ENCODE measurements around the gene GSTM2. TPM values are rescaled to one million over a fixed set of nuclear protein-coding genes. Genes with fewer than 3 reads are reported as not detected.

The GSTM2 gene
- total and polyA plus RNA-seq, 2 of the 4 experiments (the other 2 are of a cell fraction): 10.2 to 85.5 TPM

DNA sequence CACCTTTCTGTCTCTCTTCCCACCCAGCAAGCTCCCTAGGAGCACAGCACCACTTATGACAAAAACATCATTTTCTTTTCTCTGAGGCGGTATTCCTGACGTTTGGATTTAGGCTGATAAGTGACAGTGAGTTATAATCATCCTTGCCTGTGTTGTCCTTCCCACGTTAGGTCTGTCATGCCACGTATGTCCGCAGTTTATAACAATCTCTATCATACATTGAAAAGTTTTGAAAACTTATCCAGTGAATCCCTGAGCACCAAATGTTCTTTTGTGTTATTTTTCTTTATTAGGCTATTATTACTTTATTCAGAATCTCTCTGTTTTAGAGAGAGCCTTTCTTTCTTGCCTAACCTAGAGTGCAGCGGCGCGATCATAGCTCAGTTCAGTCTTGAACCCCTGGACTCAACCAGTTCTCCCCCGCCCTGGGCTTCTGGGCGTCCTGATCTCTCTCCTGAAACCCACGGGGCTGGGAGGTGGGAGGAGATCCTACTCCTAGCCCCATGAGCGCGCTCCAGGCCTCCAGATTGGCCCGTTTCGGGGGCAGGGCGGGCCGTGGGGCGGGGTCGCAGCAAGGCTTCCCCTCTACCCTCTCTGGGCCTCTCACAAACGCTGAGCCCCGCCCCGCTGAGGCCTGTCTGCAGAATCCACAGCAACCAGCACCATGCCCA is at the start of gene GSTM2 (continued):
- no peak for TF ChIP-seq RCOR1 (IDR thresholded peaks at IDR 0.05; ENCODE audit: insufficient replicate concordance, low read length)

DNA sequence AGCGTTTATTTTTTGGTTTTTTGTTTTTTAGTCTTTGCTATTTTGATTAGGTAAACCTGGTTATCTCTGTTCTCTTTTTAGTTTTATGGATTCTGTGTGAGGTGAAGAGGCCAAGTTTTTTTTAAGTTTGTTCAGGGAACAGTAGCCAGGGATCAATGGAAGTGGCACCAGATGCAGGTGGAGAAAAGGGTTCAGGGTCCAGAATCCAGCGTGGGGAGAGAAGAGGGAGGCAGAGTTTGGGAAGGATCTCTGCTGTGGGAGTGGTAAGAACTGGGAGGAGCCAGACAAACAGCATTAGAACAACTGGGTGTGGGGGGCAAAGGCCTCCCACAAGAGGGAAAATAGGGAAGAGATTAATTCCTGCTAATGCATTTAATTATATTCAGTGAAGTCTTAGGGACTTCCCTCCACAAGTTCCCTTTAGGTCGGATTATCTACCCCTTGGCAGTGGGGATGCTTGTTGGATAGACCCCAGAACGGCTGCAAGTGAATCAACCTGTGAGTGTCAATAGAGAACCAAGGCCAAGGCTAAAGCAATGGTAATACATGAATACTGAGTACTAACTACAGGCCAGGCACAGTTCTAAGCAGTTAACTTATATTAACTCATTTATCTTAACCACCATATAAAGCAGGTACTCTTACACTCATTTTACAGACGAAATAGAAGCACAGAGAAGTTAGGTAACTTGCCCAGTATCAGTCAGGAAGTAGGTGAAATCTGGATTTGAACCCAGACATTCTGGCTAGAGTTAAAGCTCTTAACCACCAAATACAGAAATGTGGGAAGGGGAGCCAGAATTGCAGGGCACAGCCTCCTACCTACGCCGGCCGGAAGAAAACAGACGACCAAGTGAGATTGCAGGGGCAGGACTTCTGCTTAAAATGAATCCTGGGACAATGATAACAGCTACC is 48.9 kb upstream of the GSTM2 start:
- ATAC-seq (ENCODE audit: low read depth) (no peak), DNase-seq (no peak)
- Histone ChIP-seq H4K8ac (ENCODE audit: low read depth in 2 of 2, low read length in 2 of 2) (peak overlapping the region; percentile 85 to 99), H2BK5ac (ENCODE audit: low read depth, low read length, poor library complexity, severe bottlenecking) (peak overlapping the region; percentile 97), H3K4ac (ENCODE audit: low read depth, low read length) (peak overlapping the region; percentile 99), H2AK9ac (replicated peaks; ENCODE audit: low read depth, low read length, poor library complexity) (peak overlapping the region; percentile 100), H2BK15ac (ENCODE audit: low read depth, low read length) (peak overlapping the region; percentile 79), H4K91ac (ENCODE audit: insufficient read depth, low read depth, low read length) (peak overlapping the region; percentile 85), H4K20me1 (ENCODE audit: insufficient read depth, low read length) (peaks cover 30% of the 10 kb centered on the region), H3K27me3 (ENCODE audit: control insufficient read depth, insufficient read depth, low read length) (no peaks in the 10 kb centered on the region), H3K79me1 (ENCODE audit: low read depth in 1 of 2, low read length in 2 of 2) (peaks cover 16 to 76% of the 10 kb centered on the region in 2 experiments; a peak in 3 of 4 replicates), H2BK120ac (ENCODE audit: low read depth, low read length) (peak overlapping the region; percentile 95), H3K56ac (ENCODE audit: extremely low read depth, insufficient read depth, low read length) (peak overlapping the region; percentile 81), H3K4me2 (ENCODE audit: low read depth, low read length) (peak overlapping the region; percentile 84), H3K4me3 (ENCODE audit: insufficient read depth, low read depth, low read length) (peak overlapping the region; percentile 96), H2BK20ac (ENCODE audit: low read depth, low read length) (peak overlapping the region; percentile 84), H3K36me3 (ENCODE audit: control insufficient read depth, insufficient read depth, low read length) (no peaks in the 10 kb centered on the region), H3K23ac (ENCODE audit: low read depth, low read length) (peak overlapping the region; percentile 99), H3K14ac (replicated peaks; ENCODE audit: low read depth, low read length) (peak overlapping the region; percentile 99), H2AFZ (replicated peaks; ENCODE audit: low read length, poor library complexity) (peak overlapping the region; percentile 84), H3K4me1 (ENCODE audit: control insufficient read depth, insufficient read depth, low read length) (peaks cover 43% of the 10 kb centered on the region), H3K27ac (ENCODE audit: insufficient read depth, low read length) (peak overlapping the region; percentile 99), H3K9me1 (ENCODE audit: insufficient read depth, low read length) (peaks cover 47% of the 10 kb centered on the region), H3K18ac (ENCODE audit: low read depth, low read length) (peak overlapping the region; percentile 89), H4K5ac (ENCODE audit: low read depth, low read length) (peak overlapping the region; percentile 96), H3K9ac (ENCODE audit: low read depth, low read length) (peak overlapping the region; percentile 73), H3K9me3 (ENCODE audit: control insufficient read depth, insufficient read depth, low read length) (no peaks in the 10 kb centered on the region), H2AK5ac (ENCODE audit: low read depth, low read length) (peak overlapping the region; percentile 93; the same call in 1 of the 2 replicates)
- WGBS, 2 experiments (ENCODE audit: extremely low coverage in 2 of 2, insufficient read length in 1 of 2): 43% methylated on average over 1 of the region's 9 CpGs; no CpG with 5 or more reads in 1 of the 2 experiments
- in situ Hi-C loops (cut with MboI; ENCODE audit: low sequenced_read_pairs): no loop called here
- TF ChIP-seq FOS (IDR thresholded peaks at IDR 0.05; ENCODE audit: low read depth, low read length) (no peak), RFX5 (IDR thresholded peaks at IDR 0.05; ENCODE audit: low read depth, low read length) (no peak), RAD21 (IDR thresholded peaks at IDR 0.05; ENCODE audit: low read length) (no peak), CEBPB (IDR thresholded peaks at IDR 0.05; ENCODE audit: low read depth, low read length) (no peak), POLR2A (IDR thresholded peaks at IDR 0.05; ENCODE audit: low read depth, low read length) (no peak), NFE2L2 (IDR thresholded peaks at IDR 0.05; ENCODE audit: low read depth, low read length) (no peak), MAFK (IDR thresholded peaks at IDR 0.05; ENCODE audit: low read depth, low read length) (no peak)
- TF ChIP-seq, protein P1, sequence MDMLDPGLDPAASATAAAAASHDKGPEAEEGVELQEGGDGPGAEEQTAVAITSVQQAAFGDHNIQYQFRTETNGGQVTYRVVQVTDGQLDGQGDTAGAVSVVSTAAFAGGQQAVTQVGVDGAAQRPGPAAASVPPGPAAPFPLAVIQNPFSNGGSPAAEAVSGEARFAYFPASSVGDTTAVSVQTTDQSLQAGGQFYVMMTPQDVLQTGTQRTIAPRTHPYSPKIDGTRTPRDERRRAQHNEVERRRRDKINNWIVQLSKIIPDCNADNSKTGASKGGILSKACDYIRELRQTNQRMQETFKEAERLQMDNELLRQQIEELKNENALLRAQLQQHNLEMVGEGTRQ (IDR thresholded peaks at IDR 0.05; ENCODE audit: low read depth, low read length): no peak
- TF ChIP-seq, protein P2, sequence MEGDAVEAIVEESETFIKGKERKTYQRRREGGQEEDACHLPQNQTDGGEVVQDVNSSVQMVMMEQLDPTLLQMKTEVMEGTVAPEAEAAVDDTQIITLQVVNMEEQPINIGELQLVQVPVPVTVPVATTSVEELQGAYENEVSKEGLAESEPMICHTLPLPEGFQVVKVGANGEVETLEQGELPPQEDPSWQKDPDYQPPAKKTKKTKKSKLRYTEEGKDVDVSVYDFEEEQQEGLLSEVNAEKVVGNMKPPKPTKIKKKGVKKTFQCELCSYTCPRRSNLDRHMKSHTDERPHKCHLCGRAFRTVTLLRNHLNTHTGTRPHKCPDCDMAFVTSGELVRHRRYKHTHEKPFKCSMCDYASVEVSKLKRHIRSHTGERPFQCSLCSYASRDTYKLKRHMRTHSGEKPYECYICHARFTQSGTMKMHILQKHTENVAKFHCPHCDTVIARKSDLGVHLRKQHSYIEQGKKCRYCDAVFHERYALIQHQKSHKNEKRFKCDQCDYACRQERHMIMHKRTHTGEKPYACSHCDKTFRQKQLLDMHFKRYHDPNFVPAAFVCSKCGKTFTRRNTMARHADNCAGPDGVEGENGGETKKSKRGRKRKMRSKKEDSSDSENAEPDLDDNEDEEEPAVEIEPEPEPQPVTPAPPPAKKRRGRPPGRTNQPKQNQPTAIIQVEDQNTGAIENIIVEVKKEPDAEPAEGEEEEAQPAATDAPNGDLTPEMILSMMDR (conservative IDR thresholded peaks at IDR 0.05; ENCODE audit: low read depth, low read length): no peak
- no TSS peak for BruUV-seq (replicated peaks)
- dilution Hi-C loops (cut with HindIII; ENCODE audit: low sequenced_read_pairs, unreplicated experiment): no loop called here
- ChIA-PET CTCF (interaction anchor here (0.6 to 2.0 kb wide), 4 partner anchors 11 to 73 kb away, joined by 3 to 6 read pairs (median 5); no protein-coding TSS in a partner anchor), POLR2A (ENCODE audit: unreplicated experiment) (interaction anchor here (1.5 kb wide), 1 partner anchor 71 kb away, joined by 5 read pairs; the partner anchor contains the start of gene GNAI3)
- intact Hi-C loops (cut with micrococcal nuclease): no loop called here
